A549 (cell line): ENCODE measurements around the gene ZBED4. TPM values are rescaled to one million over a fixed set of nuclear protein-coding genes. Genes with fewer than 3 reads are reported as not detected.

Experiments
- ATAC-seq, 2 experiments: fragments of 200-7000 bp in 1 of 2; fragments of >200 bp in 1 of 2; cut with Nextera tagmentation in 1 of 2; cut with Tn5 transposase in 1 of 2; 3 replicates each; pipeline versions ENCODE4 v1.8.0 to v1.9.1; 2018 to 2020; ENCODE audit warnings: mild to moderate bottlenecking in 1 of 2, moderate library complexity in 1 of 2
- CTCF ChIA-PET: fragments of 300-600 bp; sonication (Branson Sonifier 250); formaldehyde crosslinking; extraction: SDS; loops from one replicate; lab custom pipeline; 2021; ENCODE audit warnings: antibody characterized with exemption, inconsistent platforms; lab: Yijun Ruan, JAX
- POLR2A ChIA-PET: fragments of 350-600 bp; formaldehyde crosslinking; extraction: SDS; loops from one replicate; lab custom pipeline; 2021; ENCODE audit warnings: antibody characterized with exemption, inconsistent platforms; lab: Yijun Ruan, JAX
- DNase-seq, 2 experiments: peaks; one replicate each; pipeline versions ENCODE4 v3.0.0 to v3.0.0-alpha.2; 2011 to 2016; ENCODE audit warnings: low read depth in 1 of 2, low spot score in 1 of 2
- FAIRE-seq: peaks from 2 replicates; lab custom pipeline; 2011; peaks lifted over from hg19 to GRCh38; lab: Jason Lieb, UNC
- H3K27ac ChIP-seq, 2 experiments: fragments of >200 bp; sonication (Bioruptor Twin); formaldehyde crosslinking; 3 replicates each; pipeline ENCODE4 v1.5.1; 2016 to 2017
- H3K4me1 ChIP-seq: fragments of >200 bp; sonication (Bioruptor Twin); formaldehyde crosslinking; 3 replicates; pipeline ENCODE4 v1.6.1; 2016
- H3K4me2 ChIP-seq: fragments of >200 bp; sonication (Bioruptor Twin); formaldehyde crosslinking; 3 replicates; pipeline ENCODE4 v1.6.1; 2016
- H3K4me3 ChIP-seq: fragments of >200 bp; sonication (Bioruptor Twin); formaldehyde crosslinking; 3 replicates; pipeline ENCODE4 v1.5.1; 2016
- H3K9me3 ChIP-seq: fragments of >200 bp; sonication (Bioruptor Twin); formaldehyde crosslinking; 3 replicates; pipeline ENCODE4 v1.6.1; 2016
- CBX8 ChIP-seq: fragments of 200-600 bp; sonication (generic); IDR thresholded peaks from 2 replicates; pipeline ENCODE4 v1.6.1; 2016
- CHD2 ChIP-seq: fragments of 150-350 bp; IDR thresholded peaks from 2 replicates; pipeline ENCODE4 v1.6.1; 2014; ENCODE audit warnings: low read length; ENCODE audit not compliant: partially characterized antibody
- CHD4 ChIP-seq: fragments of 200-600 bp; sonication (generic); IDR thresholded peaks from 2 replicates; pipeline ENCODE4 v1.6.1; 2016; ENCODE audit warnings: antibody characterized with exemption, mild to moderate bottlenecking, borderline replicate concordance
- EHMT2 ChIP-seq: fragments of 200-600 bp; sonication (generic); IDR thresholded peaks from 2 replicates; pipeline ENCODE4 v1.6.1; 2016; ENCODE audit warnings: antibody characterized with exemption, low read depth, mild to moderate bottlenecking, moderate library complexity
- FOSB ChIP-seq: fragments of 250-450 bp; sonication (Bioruptor Pico); IDR thresholded peaks from 2 replicates; pipeline ENCODE4 v1.5.0; 2020; ENCODE audit warnings: mild to moderate bottlenecking, moderate library complexity
- HEYL ChIP-seq: fragments of 250-450 bp; sonication (Bioruptor Pico); IDR thresholded peaks from 2 replicates; pipeline ENCODE4 v1.8.0; 2021; ENCODE audit warnings: mild to moderate bottlenecking, moderate library complexity
- HOXB13 ChIP-seq: fragments of 250-450 bp; sonication (Bioruptor Pico); IDR thresholded peaks from 2 replicates; pipeline ENCODE4 v1.5.0; 2020; ENCODE audit warnings: low read depth, mild to moderate bottlenecking, moderate library complexity
- HOXB5 ChIP-seq: fragments of 250-450 bp; sonication (Bioruptor Pico); IDR thresholded peaks from 2 replicates; pipeline ENCODE4 v1.5.0; 2020; ENCODE audit warnings: mild to moderate bottlenecking, moderate library complexity
- KDM1A ChIP-seq: fragments of 200-600 bp; sonication (generic); IDR thresholded peaks from 2 replicates; pipeline ENCODE4 v1.6.1; 2016; ENCODE audit warnings: low read depth, mild to moderate bottlenecking
- KDM5A ChIP-seq: fragments of 200-600 bp; sonication (generic); IDR thresholded peaks from 2 replicates; pipeline ENCODE4 v1.6.1; 2016; ENCODE audit warnings: antibody characterized with exemption, mild to moderate bottlenecking
- MYC ChIP-seq: IDR thresholded peaks from 2 replicates; pipeline ENCODE4 v1.6.1; 2012; ENCODE audit warnings: mild to moderate bottlenecking, inconsistent platforms, low read length, improper control_type of control experiment, borderline replicate concordance
- NPAS2 ChIP-seq: fragments of 250-450 bp; sonication (Bioruptor Pico); IDR thresholded peaks from 2 replicates; pipeline ENCODE4 v1.8.0; 2022; ENCODE audit warnings: mild to moderate bottlenecking, moderate library complexity, borderline replicate concordance
- NR3C1 ChIP-seq: fragments of >200 bp; sonication (Bioruptor Twin); formaldehyde crosslinking; IDR thresholded peaks from 3 replicates; pipeline ENCODE4 v1.6.1; 2017
- PHF8 ChIP-seq: fragments of 200-600 bp; sonication (generic); IDR thresholded peaks from 2 replicates; pipeline ENCODE4 v1.6.1; 2016; ENCODE audit warnings: low read depth, mild to moderate bottlenecking, antibody characterized with exemption, moderate library complexity, borderline replicate concordance
- POLR2A ChIP-seq: IDR thresholded peaks from 2 replicates; pipeline ENCODE4 v1.6.1; 2012; ENCODE audit warnings: mild to moderate bottlenecking, low read length
- POLR2AphosphoS2 ChIP-seq: conservative IDR thresholded peaks from 2 replicates; pipeline ENCODE4 v1.6.1; 2012; ENCODE audit warnings: low read length, improper control_type of control experiment, inconsistent platforms
- RAD21 ChIP-seq, 2 experiments: fragments of >200 bp in 1 of 2; sonication (Bioruptor Twin) in 1 of 2; formaldehyde crosslinking in 1 of 2; IDR thresholded peaks in 1 of 2; conservative IDR thresholded peaks in 1 of 2; 2 replicates in 1 of 2; 3 replicates in 1 of 2; pipeline ENCODE4 v1.6.1; 2012 to 2018; ENCODE audit warnings: inconsistent platforms in 1 of 2
- RCOR1 ChIP-seq: fragments of 150-350 bp; IDR thresholded peaks from 2 replicates; pipeline ENCODE4 v1.6.1; 2014; ENCODE audit warnings: antibody characterized with exemption, low read length, low read depth
- RFX5 ChIP-seq: fragments of 450-650 bp; IDR thresholded peaks from 2 replicates; pipeline ENCODE4 v1.7.1; 2014; ENCODE audit warnings: antibody characterized with exemption, mild to moderate bottlenecking, moderate library complexity
- TFCP2L1 ChIP-seq: fragments of 250-450 bp; sonication (Bioruptor Pico); IDR thresholded peaks from 2 replicates; pipeline ENCODE4 v1.5.0; 2021; ENCODE audit warnings: mild to moderate bottlenecking
- ZFP36 ChIP-seq: fragments of 450-650 bp; IDR thresholded peaks from 2 replicates; pipeline ENCODE4 v1.6.1; 2014; ENCODE audit warnings: borderline replicate concordance; ENCODE audit not compliant: partially characterized antibody
- ZNF302 ChIP-seq: fragments of 250-450 bp; sonication (Bioruptor Pico); IDR thresholded peaks from 2 replicates; pipeline ENCODE4 v1.9.0; 2021; ENCODE audit warnings: inconsistent platforms, mild to moderate bottlenecking, moderate library complexity
- ZSCAN20 ChIP-seq: fragments of 250-450 bp; sonication (Bioruptor Pico); IDR thresholded peaks from 2 replicates; pipeline ENCODE4 v1.8.0; 2022; ENCODE audit warnings: mild to moderate bottlenecking, moderate library complexity
- WGBS: methylation state at CpG from one replicate; pipeline ENCODE4 v1.1.6; 2017; ENCODE audit errors: missing lambda C conversion rate; 5-methylcytosine and 5-hydroxymethylcytosine counted together
- polyA plus RNA-seq, 4 experiments: library from polyadenylated mRNA; depleted of rRNA in 3 of 4; stranded (reverse); fragments of >200 nt; fragmentation: RNase III in 1 of 4; extraction: RNeasy Plus Mini Kit Qiagen cat#74134 plus additional on column Dnase treatment in 1 of 4; gene quantifications; 2 replicates in 3 of 4; 3 replicates in 1 of 4; pipeline ENCODE4 v1.2.3, GENCODE V29; 2011 to 2017
- TF ChIP-seq, protein P1 (sequence below): fragments of 250-450 bp; sonication (Bioruptor Pico); IDR thresholded peaks from 2 replicates; pipeline ENCODE4 v1.5.0; 2020; ENCODE audit warnings: low read depth, mild to moderate bottlenecking, moderate library complexity
- TF ChIP-seq, protein P2 (sequence below): fragments of >200 bp; sonication (Bioruptor Twin); formaldehyde crosslinking; IDR thresholded peaks from 2 replicates; pipeline ENCODE4 v1.6.1; 2016
- TF ChIP-seq, protein P3 (sequence below): IDR thresholded peaks from 2 replicates; pipeline ENCODE4 v1.6.1; 2012
- TF ChIP-seq, protein P4 (sequence below): fragments of 150-350 bp; IDR thresholded peaks from 2 replicates; pipeline ENCODE4 v1.6.1; 2014; ENCODE audit warnings: low read depth, mild to moderate bottlenecking, low read length
- TF ChIP-seq, protein P5 (sequence below): fragments of 250-450 bp; sonication (Bioruptor Pico); IDR thresholded peaks from 2 replicates; pipeline ENCODE4 v1.5.0; 2021; ENCODE audit warnings: mild to moderate bottlenecking, moderate library complexity, borderline replicate concordance
- TF ChIP-seq, protein P6 (sequence below): fragments of >200 bp; sonication (Bioruptor Twin); formaldehyde crosslinking; IDR thresholded peaks from 3 replicates; pipeline ENCODE4 v1.5.1; 2016

ZBED4 gene
- polyA plus RNA-seq, 2 of the 4 experiments (the other 2 are of a cell fraction) = 8.6 to 9.5 TPM

DNA sequence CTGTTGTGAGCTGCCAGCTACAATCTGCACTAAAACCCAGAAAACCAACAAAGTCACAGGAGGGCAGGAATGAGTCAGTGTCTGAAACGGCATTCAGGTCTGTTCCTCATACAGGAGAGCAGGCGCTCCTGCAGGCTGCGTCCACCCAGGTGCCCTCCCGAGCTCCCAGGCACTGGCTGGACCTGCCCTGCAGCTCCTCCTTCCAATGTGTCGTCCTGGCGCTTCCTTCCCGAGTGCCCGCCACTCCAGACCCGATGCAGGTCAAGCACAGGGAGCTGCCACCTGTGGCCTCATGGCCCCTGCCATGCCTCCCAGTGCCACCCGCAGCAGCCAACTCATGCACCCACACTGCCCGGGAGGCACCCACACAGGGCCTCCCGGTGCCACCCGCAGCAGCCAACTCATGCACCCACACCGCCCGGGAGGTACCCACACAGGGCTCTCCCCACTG, 38.0 kb upstream of the ZBED4 start:
- Histone ChIP-seq H3K27ac (0 out of 6 replicates have a peak overlapping the region, but pooled peaks of 1 of the 2 experiments have one; percentile 24), H3K4me3 (no peak overlapping the region), H3K4me1 (peaks cover 11% of the 10 kb centered on the region; the same call in 1 of the 3 replicates), H3K4me2 (no peak overlapping the region), H3K9me3 (no peaks in the 10 kb centered on the region)
- ChIA-PET POLR2A (no interaction called here), CTCF (no interaction called here)
- DNase-seq (no peak), ATAC-seq (peak in 1 of 2 experiments; percentile 40; a peak in 3 of 6 replicates), FAIRE-seq (no peak)
- WGBS = 65% methylated on average over 10 of the region's 15 CpGs
- TF ChIP-seq NR3C1 (no peak), FOSB (CRISPR knock-in tag) (no peak), POLR2A (no peak), MYC (no peak), POLR2AphosphoS2 (no peak), EHMT2 (no peak), ZNF302 (CRISPR knock-in tag) (no peak), RAD21 (conservative IDR thresholded peaks at IDR 0.05 in 1 of 2, IDR thresholded peaks at IDR 0.05 in 1 of 2) (no peak), ZSCAN20 (no peak), HOXB5 (CRISPR knock-in tag) (no peak), CBX8 (no peak), HEYL (CRISPR knock-in tag) (no peak), KDM1A (no peak), TFCP2L1 (CRISPR knock-in tag) (no peak), CHD2 (no peak)
- TF ChIP-seq, protein P1, sequence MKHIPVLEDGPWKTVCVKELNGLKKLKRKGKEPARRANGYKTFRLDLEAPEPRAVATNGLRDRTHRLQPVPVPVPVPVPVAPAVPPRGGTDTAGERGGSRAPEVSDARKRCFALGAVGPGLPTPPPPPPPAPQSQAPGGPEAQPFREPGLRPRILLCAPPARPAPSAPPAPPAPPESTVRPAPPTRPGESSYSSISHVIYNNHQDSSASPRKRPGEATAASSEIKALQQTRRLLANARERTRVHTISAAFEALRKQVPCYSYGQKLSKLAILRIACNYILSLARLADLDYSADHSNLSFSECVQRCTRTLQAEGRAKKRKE = no peak
- TF ChIP-seq, protein P2, sequence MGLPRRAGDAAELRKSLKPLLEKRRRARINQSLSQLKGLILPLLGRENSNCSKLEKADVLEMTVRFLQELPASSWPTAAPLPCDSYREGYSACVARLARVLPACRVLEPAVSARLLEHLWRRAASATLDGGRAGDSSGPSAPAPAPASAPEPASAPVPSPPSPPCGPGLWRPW = no peak
- TF ChIP-seq, protein P3, sequence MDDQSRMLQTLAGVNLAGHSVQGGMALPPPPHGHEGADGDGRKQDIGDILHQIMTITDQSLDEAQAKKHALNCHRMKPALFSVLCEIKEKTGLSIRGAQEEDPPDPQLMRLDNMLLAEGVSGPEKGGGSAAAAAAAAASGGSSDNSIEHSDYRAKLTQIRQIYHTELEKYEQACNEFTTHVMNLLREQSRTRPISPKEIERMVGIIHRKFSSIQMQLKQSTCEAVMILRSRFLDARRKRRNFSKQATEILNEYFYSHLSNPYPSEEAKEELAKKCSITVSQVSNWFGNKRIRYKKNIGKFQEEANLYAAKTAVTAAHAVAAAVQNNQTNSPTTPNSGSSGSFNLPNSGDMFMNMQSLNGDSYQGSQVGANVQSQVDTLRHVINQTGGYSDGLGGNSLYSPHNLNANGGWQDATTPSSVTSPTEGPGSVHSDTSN = no peak

DNA sequence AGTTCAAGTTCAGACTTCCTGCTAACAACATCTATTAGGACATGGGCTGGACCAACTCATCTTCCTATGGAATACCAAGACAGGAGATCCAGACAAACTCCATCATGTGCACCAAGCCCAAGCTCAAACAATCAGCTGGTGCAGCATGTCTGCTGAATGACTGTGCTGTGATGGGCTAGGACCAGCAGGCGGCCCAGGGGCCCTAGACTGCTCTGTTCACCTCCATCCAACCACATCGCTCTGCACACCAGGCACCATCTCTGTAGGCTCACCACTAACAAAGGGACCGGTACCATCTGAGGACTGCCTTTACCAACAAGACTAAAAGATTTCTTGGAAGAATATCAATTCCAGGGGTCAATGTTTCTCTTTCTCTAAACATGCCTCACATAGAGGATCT, 36.3 kb upstream of the ZBED4 start:
- no peak for DNase-seq
- CTCF ChIA-PET = no interaction called here
- no peak overlapping the region for H3K27ac ChIP-seq
- H3K4me2 ChIP-seq = no peak overlapping the region
- H3K4me3 ChIP-seq = no peak overlapping the region
- 61% methylated on average over 3 of the region's 3 CpGs for WGBS
- H3K4me1 ChIP-seq = peaks cover 11% of the 10 kb centered on the region; the same call in 1 of the 3 replicates
- POLR2A ChIA-PET = no interaction called here
- H3K9me3 ChIP-seq = no peaks in the 10 kb centered on the region
- ATAC-seq = peak; percentile 33 to 49; a peak in 4 of 6 replicates
- FAIRE-seq = no peak
- TF ChIP-seq RCOR1 (no peak), CHD4 (no peak), KDM5A (no peak), HEYL (CRISPR knock-in tag) (no peak), HOXB13 (CRISPR knock-in tag) (no peak), NPAS2 (no peak), CHD2 (no peak), PHF8 (no peak), MYC (no peak), ZNF302 (CRISPR knock-in tag) (no peak), POLR2A (no peak), RFX5 (no peak), ZFP36 (no peak)
- TF ChIP-seq, protein P2 = no peak
- TF ChIP-seq, protein P4, sequence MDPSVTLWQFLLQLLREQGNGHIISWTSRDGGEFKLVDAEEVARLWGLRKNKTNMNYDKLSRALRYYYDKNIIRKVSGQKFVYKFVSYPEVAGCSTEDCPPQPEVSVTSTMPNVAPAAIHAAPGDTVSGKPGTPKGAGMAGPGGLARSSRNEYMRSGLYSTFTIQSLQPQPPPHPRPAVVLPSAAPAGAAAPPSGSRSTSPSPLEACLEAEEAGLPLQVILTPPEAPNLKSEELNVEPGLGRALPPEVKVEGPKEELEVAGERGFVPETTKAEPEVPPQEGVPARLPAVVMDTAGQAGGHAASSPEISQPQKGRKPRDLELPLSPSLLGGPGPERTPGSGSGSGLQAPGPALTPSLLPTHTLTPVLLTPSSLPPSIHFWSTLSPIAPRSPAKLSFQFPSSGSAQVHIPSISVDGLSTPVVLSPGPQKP = no peak
- TF ChIP-seq, protein P5, sequence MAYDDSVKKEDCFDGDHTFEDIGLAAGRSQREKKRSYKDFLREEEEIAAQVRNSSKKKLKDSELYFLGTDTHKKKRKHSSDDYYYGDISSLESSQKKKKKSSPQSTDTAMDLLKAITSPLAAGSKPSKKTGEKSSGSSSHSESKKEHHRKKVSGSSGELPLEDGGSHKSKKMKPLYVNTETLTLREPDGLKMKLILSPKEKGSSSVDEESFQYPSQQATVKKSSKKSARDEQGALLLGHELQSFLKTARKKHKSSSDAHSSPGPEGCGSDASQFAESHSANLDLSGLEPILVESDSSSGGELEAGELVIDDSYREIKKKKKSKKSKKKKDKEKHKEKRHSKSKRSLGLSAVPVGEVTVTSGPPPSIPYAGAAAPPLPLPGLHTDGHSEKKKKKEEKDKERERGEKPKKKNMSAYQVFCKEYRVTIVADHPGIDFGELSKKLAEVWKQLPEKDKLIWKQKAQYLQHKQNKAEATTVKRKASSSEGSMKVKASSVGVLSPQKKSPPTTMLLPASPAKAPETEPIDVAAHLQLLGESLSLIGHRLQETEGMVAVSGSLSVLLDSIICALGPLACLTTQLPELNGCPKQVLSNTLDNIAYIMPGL (CRISPR knock-in tag) = no peak
- TF ChIP-seq, protein P6, sequence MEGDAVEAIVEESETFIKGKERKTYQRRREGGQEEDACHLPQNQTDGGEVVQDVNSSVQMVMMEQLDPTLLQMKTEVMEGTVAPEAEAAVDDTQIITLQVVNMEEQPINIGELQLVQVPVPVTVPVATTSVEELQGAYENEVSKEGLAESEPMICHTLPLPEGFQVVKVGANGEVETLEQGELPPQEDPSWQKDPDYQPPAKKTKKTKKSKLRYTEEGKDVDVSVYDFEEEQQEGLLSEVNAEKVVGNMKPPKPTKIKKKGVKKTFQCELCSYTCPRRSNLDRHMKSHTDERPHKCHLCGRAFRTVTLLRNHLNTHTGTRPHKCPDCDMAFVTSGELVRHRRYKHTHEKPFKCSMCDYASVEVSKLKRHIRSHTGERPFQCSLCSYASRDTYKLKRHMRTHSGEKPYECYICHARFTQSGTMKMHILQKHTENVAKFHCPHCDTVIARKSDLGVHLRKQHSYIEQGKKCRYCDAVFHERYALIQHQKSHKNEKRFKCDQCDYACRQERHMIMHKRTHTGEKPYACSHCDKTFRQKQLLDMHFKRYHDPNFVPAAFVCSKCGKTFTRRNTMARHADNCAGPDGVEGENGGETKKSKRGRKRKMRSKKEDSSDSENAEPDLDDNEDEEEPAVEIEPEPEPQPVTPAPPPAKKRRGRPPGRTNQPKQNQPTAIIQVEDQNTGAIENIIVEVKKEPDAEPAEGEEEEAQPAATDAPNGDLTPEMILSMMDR = no peak
